NB4 (cell line): Measurements from ENCODE around the gene VAC14.

Experiments used
- DNase-seq: peaks from one replicate; pipeline ENCODE4 v3.0.0; 2010; ENCODE audit warnings: low read depth
- H3K4me3 ChIP-seq: one replicate; pipeline ENCODE4 v1.5.1; 2011; ENCODE audit warnings: mild to moderate bottlenecking, low read depth, low read length, moderate library complexity
- MYC ChIP-seq: IDR thresholded peaks from 2 replicates; pipeline ENCODE4 v1.6.1; 2011; ENCODE audit warnings: low read depth, low read length
- POLR2A ChIP-seq: IDR thresholded peaks from 2 replicates; pipeline ENCODE4 v1.6.1; 2011; ENCODE audit warnings: mild to moderate bottlenecking; ENCODE audit not compliant: insufficient read length; ENCODE audit errors: extremely low read depth
- TF ChIP-seq, protein P1 (sequence below): IDR thresholded peaks from 2 replicates; pipeline ENCODE4 v1.6.1; 2011; ENCODE audit warnings: low read depth, low read length
- TF ChIP-seq, protein P2 (sequence below): IDR thresholded peaks from one replicate; pipeline ENCODE4 v1.5.1; 2012; ENCODE audit warnings: low read depth, low read length

The VAC14 gene

DNA sequence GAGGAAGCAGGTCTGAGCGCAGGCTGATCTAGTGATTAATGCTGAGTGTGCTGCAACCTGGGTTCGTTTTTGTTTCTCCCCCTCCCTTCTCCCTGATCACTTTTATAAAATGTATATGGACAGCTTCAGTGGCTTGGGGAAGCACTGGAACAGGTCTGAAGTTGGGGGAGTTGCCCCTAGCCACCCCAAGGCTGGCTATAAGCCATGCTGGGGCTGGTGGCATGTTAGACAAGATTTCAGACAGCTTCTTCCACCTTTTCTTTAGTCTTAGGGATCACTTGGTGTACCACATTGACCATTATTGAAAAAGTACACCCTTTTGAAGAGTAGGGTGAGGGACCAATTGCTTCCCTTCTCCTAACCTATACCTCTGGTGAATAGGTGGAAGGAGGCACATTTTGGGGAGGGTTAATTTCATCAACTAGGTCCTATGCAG is 3.8 kb upstream of the VAC14 start:
- DNase-seq: no peak
- H3K4me3 ChIP-seq: no peak overlapping the region
- TF ChIP-seq MYC (no peak), POLR2A (no peak)
- TF ChIP-seq, protein P1, sequence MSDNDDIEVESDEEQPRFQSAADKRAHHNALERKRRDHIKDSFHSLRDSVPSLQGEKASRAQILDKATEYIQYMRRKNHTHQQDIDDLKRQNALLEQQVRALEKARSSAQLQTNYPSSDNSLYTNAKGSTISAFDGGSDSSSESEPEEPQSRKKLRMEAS: no peak
- TF ChIP-seq, protein P2, sequence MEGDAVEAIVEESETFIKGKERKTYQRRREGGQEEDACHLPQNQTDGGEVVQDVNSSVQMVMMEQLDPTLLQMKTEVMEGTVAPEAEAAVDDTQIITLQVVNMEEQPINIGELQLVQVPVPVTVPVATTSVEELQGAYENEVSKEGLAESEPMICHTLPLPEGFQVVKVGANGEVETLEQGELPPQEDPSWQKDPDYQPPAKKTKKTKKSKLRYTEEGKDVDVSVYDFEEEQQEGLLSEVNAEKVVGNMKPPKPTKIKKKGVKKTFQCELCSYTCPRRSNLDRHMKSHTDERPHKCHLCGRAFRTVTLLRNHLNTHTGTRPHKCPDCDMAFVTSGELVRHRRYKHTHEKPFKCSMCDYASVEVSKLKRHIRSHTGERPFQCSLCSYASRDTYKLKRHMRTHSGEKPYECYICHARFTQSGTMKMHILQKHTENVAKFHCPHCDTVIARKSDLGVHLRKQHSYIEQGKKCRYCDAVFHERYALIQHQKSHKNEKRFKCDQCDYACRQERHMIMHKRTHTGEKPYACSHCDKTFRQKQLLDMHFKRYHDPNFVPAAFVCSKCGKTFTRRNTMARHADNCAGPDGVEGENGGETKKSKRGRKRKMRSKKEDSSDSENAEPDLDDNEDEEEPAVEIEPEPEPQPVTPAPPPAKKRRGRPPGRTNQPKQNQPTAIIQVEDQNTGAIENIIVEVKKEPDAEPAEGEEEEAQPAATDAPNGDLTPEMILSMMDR: no peak

DNA sequence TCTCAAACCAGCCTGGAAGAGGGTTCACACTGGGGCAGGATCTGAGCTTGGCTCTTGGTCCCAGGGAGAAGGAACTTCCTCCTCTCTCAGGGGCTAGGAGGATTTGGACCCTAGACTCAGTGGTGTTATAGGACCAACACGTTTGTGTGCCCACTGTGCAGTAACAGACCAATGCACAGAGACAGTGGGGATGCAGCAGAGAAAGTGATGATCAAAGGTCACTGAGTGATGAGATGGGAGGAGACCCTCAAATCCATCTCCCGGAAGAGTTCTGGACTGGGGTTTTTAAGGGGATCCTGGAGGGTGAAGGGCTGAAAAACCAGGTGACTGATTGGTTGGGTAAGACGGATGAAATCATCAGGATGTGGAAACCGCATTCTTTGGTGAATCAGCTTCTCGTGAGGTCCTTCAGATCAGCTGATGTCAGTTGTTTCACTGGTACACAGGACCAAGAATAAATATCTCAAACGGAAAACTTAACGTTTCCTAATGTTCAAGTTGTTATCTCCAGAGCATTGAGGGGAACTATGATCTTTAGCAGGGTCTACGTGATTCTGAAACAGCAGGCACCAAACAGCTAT is 3.3 kb upstream of the VAC14 start:
- TF ChIP-seq POLR2A: no peak
- TF ChIP-seq MYC: no peak
- TF ChIP-seq, protein P1: no peak
- TF ChIP-seq, protein P2: no peak
- H3K4me3 ChIP-seq: no peak overlapping the region
- peak; percentile 82 for DNase-seq

DNA sequence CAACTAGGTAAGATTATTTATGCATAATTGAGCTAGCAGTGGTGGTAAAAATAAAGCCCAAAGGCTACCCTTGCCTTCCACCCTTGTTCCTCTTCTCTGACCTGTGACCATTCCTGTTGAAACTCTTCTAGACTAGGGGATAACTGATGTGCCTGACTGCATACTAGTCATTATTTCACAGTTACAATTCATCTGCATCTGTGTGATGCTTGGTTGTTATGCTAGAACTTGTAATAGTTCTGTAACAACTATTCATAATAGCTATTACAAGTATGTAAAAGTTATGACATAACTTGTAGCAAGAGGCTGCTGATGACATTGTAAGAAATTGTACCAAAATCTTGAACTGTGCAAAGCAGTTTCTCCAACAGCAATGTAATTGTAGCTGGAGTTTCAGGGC is 2.4 kb upstream of the VAC14 start:
- no peak overlapping the region for H3K4me3 ChIP-seq
- no peak for DNase-seq
- TF ChIP-seq, protein P1: no peak
- TF ChIP-seq MYC (no peak), POLR2A (no peak)
- TF ChIP-seq, protein P2: no peak

DNA sequence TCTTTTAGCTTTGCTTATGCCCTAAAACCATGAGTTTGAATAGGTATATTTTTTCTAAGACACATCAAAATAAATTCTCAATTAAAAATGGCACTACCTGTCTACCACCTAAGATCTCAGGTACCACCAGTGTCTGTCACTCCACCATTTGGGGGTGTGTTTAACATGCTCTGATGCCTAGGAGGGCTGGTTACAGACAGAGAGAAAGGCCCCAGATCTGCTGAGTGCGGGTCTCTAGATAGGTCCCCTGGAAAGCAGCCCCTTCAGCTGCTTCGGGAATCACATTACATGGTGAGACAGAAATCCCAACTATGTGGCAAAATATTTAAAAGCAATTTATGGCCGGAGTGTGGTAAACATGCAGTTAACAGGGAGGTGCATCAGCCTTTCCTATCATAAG is 653 bp upstream of the VAC14 start:
- TF ChIP-seq, protein P2: no peak
- TF ChIP-seq MYC (no peak), POLR2A (no peak)
- TF ChIP-seq, protein P1: no peak
- no peak for DNase-seq
- H3K4me3 ChIP-seq: peak overlapping the region; percentile 77

DNA sequence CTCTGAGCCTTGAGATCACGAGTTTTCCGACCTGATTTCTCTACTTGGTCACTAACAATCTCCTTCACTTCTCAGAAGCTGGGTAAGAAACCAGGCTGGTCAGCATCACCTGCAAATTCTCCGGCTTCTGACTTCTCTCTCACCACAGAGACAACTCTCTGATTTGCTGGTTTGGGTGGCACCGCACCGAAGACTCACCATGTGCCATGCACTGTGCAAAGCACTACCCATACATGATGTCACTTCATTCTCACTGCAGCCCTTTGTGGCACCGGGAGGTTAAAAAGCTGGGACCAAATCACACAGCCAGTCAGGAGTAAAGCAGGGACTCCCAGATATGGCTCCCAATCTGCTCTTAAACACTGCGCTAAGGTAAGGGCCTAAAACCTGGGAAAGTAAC is 647 bp downstream of the VAC14 start:
- DNase-seq: no peak
- TF ChIP-seq, protein P1: no peak; the same call in 1 of the 2 replicates
- no peak for TF ChIP-seq MYC
- no peak for TF ChIP-seq POLR2A
- TF ChIP-seq, protein P2: no peak
- peak overlapping the region; percentile 77 for H3K4me3 ChIP-seq

DNA sequence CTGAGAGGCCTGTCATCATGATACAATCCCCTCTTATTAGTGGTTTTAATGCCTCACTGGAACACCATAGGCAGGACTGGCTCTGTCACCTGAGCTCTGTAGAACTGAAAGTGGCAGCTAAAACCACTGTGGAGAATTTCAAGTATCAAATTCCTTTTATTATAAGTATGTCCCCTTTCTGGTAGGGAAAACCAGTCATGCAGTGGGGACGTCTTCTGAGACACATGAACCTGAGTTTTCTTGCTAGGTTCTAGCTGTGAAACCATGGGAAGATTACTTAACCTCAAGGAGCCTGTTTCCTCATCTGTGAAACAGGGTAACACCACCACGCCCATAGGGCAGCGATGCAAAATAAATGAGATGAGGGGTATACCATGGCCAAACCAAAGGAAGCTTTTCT is 4.7 kb downstream of the VAC14 start:
- H3K4me3 ChIP-seq: no peak overlapping the region
- DNase-seq: no peak
- TF ChIP-seq, protein P1: no peak
- TF ChIP-seq, protein P2: no peak
- TF ChIP-seq MYC (no peak), POLR2A (no peak)
